Pons (tissue), 1 donor: Measurements from ENCODE around the gene TRIM44.
"Not testable (repeated sequence)": the region's sequence is repeated elsewhere in the genome, so short reads cannot be mapped to it uniquely, and the experiment has no call there.

ENCODE experiments used
- DNase-seq: peaks from one replicate; pipeline ENCODE4 v3.0.0-alpha.2; 2016; ENCODE audit warnings: low spot score

TRIM44 gene

DNA sequence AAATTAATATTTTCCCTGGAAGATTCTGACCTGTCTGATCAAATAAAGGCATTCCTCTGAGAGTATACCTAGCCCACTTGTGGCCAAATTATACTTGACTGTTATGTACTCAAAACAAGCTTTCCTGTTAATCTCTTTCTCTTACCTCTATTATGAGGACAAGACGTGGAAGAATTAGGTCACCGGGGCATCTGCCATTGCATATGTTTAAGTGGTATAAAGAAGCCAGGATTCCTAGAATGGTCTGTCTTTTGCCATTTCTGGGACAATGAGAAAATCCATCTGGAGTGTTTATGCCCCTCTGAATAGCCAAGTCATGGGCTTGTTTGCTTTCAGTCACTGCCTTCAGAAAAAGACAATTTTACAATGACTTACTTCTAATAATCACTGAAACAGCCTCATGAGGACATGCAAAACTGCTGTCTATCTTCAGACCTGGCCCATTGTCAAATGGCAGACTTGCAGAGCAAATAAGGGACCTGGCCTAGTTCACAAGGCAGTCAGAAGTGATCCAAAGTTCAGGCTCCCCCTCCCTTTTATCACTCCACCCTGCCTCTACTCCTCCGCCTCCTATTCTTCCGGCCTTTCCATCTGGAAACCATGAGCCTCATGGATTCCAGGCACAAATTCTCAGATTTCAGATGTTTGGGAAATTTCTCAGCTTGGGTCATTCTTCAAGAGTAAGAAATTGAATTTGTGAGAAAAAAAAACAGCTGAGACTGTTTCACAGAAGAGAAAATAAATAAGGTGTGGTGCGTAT is 153.2 kb downstream of the TRIM44 start:
- no peak for DNase-seq

DNA sequence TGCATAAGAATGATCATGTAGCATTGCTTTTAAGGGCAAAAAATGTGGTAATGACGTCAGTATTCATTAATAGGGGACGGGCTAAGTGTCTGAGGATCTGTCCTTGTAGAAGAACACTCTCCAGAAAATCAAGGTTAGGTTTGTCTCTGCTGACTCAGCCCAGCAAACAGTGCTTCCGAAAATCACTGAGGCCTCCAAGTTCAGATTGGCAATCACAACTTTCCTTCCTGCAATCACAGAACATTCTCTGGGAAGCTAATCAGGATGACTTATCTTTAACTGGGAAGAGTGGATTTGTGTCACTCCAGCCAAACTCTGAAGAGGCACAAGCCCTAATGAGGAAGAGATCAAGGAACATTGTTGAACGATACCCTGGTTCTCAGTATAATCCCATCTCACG is 158.0 kb downstream of the TRIM44 start:
- no peak for DNase-seq

DNA sequence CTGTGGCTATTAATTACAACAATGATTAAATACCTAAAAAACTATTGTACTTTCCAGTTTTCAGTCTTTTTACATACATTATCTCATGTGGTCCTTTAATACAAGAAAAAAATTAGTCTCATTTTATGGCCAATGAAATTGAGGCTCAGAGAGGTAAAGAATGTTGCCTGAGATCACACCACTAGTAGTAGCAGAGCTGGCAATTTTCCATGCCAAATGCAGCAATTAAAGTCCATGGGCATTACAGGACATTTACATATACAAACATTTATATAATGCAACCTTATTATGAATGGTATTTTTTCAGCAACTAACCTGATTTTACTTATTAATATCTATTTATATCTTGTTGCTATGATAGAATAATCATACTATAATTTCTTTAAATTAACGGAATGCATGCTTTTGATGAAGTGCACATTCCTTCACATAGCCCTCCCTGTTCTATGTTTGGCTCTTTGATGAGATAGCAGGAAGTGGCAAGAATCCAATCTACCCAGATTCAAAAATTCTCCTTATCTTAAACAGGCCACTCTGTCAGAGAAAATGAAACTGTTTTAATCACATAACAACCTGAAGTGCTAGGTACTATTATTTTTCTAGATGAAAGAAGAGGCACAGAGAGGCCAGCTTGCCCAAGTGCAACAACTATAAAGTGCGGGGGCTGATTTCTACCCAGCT is 160.4 kb downstream of the TRIM44 start:
- no peak for DNase-seq

DNA sequence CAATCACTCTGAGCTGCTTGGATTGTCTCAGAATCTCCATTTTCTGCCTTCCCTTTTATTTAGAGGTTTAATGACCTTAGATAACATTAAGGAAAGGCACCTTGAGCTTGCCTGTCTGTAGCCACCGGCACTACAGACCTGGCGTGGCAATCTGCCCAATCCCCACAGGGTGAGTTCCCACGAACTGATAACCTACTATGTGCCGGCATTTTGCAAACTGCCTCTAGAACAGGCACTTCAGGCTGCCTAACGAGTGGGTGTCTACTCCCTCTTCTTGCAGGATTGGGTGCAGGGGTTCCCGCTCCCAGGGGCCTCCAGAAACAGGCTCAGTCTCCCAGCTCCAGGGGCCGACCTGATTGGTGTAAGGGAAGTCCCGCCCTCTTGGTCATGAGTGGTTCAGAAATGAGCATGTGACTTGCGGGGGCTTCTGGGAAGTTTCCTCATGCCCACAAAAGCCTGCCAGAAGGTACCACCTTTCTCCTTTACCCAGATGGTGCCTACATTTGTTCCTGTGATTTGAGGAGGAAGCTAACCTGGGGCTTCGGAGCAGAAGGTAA is 161.2 kb downstream of the TRIM44 start:
- DNase-seq = no peak

DNA sequence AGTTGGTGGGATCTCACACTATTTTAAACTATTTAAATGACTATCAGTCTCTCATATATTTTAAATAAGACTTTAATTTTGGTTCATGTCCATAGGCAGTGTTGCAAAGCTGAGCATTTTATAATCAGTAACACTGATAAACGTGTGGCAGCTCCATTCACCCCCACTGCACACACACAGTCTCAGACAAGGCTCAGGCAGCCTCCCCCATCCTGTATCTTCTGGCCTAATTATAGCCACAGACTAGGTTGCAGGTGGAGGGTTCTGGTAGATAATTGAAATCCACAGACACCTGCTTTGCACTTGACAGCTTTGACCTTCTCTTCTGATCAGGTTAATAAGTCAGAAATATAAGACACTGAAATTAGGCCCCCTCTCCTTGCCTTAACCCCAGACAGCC is 162.8 kb downstream of the TRIM44 start:
- DNase-seq = no peak

DNA sequence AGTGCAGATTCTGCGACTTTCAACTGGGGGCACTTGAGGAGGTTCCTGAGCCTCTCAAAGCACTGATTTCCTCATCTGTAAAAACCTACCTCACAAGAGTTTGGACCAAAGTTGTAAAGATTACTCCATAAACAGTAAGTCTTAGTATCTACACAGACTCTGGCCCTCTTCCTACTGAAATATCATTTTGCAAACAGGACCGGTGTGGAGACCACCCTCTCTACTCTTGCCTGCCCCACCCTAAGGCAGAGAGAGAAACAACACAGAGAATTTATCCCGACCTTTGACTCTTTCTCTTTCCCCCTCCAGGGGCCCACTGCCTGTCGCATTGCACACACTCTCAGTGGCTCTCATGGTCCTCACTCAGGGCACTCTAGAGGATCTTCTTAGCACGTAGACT is 163.4 kb downstream of the TRIM44 start:
- no peak for DNase-seq

DNA sequence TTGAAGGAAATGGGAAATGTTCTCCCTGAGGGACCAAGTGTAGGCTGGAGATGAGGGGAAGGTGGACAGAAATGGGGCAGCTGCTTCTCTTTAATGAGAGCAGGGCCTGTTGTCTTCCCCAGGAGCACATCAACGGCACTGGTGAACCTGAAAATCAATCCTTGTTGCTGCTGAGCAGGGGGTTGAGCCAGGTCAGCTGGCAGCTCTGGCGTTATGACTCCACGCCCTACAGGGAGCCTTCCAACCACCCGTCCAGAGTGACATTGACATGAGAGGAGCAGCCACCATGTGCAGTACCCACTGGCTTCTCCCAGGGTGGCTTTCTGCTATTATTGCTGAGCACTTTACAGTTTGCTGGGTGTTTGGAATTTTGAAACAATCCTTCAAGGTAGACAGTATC is 164.4 kb downstream of the TRIM44 start:
- no peak for DNase-seq

DNA sequence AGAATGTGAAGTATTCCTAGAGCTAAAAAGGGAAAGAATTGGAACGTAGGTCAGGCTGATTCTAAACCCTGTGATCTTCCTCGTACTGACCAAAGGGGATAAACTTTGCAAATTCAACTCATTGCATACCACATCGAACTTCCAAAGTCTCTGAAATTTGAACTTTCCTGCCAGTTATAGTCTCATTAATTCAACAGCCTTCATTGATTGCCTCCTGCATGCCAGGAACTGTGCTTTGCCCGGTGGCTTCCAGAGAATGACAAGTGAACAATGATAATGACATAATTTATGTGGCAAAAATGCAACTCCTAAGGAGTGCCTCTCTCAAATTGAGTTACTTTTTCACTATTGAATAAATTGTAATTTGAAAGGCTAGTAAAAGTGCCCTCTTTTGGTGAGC is 173.6 kb downstream of the TRIM44 start:
- no peak for DNase-seq

DNA sequence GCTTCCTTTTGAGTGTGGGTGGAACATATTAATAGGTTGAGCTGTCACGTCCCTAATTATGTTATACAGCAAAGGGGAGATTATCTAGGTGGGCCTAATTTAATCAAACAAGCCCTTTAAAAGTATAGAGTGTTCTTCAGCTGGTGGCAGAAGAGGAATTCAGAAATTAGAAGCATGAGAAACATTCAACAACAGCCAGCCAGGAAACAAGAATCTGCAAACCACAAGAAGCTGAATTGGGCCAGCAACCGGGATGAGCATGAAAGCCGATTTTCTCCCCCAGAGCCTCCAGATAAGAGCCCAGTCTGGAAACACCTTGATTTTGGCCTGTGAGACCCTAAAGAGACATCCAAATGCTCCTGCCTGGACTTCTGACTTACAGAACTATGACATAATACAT is 175.5 kb downstream of the TRIM44 start:
- no peak for DNase-seq

DNA sequence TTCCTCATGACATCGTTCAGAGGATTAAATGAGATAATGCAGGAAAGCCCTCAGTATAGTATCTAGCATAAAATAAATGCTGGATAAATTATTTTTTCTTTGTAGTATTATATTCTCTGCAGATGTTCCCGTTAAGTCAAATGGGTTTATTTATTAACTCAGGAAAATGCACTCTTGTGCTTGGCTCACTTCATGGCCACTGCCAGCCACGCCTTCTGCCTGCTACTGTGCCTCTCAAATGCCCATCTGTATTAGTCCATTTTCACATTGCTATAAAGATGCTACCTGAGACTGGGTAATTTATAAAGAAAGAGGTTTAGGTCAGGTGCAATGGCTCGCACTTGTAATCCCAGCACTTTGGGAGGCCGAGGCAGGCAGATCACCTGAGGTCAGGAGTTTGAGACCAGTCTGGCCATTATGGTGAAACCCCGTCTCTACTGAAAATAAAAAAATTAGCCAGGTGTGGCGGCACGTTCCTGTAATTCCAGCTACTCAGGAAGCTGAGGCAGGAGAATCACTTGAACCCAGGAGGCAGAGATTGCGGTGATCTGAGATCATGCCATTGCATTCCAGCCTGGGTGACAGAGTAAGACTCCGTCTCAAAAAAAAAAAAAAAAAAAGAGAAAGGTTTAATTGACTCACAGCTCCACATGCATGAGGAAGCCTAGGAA is 176.3 kb downstream of the TRIM44 start:
- DNase-seq = not testable (repeated sequence)

DNA sequence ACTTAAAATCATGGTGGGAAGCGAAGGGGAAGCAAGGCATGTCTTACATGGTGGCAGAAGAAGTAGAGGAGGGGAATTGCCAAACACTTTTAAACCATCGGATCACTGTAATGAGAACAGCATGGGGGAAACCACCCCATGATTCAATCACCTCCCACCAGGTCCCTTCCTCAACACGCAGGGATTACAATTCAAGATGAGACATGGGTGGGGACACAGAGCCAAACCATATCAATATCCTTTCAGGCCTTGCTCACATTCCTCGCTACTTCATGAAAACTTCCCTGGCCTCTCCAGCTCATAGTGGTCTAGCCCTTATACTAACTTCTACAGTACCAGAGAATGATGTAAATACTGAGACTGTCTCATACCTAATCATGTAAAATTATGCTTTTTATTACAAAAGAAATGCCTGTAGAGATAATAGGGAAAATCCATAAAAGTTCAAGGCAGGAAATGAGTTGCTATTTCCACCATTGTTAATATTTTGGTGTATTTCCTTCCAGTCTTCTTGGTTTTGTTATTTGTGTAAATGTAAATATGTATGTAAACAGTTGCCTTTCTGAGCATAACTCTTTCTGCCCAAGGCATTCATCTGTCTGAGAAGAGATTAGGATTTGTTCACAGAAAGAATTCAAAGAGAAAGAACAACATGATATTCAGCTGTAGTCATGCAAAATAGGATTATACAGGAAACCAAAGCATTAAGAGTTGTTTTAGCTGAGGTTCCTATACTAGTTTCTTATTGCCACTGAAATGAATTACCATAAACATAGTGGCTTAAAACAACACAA is 177.0 kb downstream of the TRIM44 start:
- DNase-seq = no peak

DNA sequence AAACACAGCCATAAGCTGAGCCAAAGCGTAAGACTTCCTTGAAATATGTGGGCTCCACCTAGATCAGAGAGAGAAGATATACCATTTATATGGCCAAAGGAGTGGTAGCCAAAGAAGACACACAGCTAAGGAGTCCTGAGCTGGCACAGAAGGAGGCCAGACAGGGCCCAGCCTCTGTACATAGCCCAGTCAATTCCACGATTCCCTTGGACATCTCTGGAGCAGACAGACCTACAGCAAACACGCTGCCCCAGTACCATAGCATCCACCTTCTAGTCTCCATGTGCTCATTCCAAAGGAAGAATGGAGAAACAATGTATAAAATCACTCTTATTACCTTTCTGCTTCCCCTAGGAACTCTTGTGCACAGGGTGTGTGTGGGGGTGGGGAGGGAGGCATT is 179.2 kb downstream of the TRIM44 start:
- no peak for DNase-seq

DNA sequence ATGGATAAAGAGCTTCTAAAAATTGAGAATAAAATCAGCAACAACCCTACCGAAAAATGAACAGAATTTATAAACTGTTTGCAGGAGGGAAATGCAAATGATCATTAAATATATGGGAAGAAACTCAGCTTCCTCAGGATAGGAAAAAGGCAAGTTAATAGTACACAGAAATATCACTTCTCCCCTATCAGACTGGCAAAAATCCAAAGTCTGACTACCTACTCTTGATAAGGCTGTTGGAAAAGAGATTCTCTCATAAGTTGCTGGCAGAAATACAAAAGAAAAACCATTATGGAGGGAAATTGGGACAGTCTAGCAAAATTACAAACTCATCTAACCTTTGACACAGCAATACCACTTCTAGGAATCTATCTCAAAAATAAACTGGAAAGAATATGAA is 180.4 kb downstream of the TRIM44 start:
- DNase-seq = no peak

DNA sequence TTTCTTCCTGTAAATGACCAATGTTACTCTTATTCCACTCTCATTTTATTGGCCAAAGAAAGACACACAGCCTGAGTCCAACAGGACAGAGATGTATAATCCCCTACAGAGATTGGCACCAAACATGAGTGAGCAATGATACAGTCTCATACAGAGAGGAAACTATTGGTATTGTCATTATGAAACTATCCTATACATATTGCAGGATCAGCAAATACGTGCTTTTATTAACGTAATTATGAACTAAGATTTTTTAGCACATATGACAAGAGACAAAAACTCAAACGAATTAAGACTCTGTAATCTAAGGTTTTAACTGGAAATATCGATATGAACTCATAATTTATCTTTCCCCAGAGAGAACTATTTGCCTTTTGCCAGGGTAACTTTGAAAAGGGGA is 182.0 kb downstream of the TRIM44 start:
- DNase-seq = no peak

DNA sequence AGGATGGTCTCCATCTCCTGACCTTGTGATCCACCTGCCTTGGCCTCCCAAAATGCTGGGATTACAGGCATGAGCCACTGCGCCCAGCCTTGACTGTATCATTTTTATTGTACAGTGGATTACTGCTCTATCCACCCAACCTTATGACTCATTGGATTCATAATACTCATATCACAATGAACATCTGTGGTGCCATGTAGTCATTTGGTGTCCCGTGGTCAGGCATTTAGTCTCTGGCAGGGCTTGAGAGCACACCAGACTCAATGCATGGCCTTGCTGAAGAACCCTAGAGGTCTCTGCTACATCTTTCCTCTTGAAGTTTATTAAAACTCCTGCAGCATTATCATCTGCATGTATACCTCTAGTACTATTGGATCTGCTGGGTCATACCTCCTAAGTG is 183.3 kb downstream of the TRIM44 start:
- no peak for DNase-seq

DNA sequence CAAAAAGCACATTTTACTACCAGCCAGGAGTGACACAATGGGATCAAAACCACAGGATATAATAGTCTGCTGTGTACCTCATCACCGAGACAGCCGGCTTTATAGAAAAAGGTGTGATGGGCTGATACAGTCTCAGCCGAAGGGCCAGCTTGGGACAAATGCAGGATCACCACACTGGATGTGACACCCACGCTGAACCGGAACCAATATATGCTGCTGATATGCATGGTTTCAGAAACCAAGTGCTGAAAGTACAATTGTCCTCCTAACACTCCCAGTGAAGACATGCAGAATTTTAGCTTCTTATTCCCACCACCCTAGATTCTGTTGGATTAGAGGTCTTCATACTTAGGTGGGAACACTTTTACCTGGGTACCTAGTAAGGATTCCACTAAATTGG is 184.3 kb downstream of the TRIM44 start:
- DNase-seq = no peak

DNA sequence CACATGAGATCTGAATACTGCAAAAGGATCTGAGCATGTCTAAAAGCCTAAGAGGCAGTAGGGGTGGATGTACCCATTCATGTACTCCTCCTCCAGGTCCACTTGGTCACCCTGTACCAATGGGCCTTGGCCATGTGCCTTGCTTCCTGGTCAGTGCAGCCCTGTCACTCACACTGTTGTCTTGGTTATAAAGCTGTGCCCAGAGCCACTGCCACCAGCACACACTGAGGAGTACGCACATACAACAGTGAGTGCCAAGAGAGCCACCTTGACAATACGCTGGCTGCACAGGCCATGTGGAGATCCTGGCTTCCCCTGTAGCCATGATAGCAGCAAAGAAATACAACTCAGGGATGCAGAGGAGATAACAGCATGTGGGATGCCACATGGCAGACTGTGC is 184.9 kb downstream of the TRIM44 start:
- no peak for DNase-seq

DNA sequence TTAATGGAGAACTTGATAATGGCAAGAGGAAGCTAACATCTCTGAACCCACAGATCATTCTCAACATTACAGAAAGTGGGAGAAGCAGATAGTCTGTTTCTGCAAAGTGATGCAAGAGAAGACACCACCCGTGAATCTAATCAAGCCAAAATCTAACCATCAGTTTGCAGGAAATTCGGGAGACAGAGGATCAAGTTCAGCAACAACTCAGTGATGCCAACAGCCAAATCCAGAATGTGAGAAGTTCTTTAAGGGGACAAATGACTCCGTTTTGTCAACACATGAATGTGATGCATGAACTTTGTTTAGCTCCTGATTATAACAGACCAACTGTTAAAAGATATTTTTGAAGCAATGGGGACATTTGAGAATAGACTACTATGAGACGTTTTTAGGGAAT is 186.0 kb downstream of the TRIM44 start:
- no peak for DNase-seq

DNA sequence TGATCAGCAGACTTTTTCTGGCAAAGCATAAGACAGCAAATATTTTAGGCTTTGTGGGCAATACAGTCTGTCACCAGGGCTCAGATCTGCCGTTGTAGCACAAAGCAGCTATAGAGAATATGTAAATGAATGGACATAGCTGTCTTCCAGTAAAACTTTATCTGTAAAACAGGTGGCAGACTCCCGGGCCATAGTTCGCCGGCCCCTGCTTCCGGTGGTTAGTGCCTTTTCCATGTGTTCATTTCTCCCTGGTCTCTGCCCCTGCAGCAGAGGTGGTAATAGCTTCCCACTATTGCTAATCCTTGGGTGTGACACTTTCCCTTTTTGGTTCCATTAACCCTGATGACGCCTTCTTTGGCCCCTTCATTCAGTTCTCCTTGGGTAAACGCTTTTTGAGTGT is 187.6 kb downstream of the TRIM44 start:
- no peak for DNase-seq

DNA sequence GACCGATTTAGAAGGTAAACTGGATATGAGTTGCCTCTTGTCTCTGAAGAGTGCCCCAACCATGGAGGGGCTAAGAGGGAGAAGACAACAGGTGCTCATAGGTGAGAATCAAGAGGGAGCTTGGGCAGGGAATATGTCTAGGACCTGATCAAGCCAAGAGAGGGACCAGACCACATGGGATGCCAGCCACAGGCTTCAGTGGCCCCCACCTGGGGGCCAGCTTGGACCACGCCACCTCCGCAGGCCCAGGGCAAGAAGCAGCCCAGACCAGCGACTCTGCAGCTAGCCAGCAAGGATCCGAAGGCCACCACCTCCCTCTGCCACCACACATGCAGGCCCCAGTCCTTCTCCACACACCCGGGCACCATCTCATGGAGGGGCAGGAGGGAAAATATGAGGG is 188.8 kb downstream of the TRIM44 start:
- DNase-seq = no peak

DNA sequence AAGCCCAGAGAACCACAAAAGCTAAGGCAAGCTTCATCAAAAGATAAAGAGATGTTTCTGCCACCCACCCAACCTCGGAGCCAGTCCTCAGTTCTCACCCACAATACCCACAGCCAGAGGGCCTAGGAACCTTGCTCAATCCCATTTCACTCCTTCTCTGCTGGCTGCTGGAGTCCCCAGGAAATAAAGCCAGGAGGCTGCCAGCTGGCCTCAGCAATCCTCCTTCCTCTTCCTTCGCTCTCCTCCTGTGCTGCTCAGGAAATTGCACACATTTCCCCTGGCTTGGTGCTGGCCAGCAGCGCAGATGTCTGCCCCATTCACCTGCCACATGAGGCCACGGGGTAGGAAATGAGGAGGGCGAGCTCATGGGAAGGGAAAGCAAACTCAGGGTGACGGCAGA is 189.5 kb downstream of the TRIM44 start:
- no peak for DNase-seq

DNA sequence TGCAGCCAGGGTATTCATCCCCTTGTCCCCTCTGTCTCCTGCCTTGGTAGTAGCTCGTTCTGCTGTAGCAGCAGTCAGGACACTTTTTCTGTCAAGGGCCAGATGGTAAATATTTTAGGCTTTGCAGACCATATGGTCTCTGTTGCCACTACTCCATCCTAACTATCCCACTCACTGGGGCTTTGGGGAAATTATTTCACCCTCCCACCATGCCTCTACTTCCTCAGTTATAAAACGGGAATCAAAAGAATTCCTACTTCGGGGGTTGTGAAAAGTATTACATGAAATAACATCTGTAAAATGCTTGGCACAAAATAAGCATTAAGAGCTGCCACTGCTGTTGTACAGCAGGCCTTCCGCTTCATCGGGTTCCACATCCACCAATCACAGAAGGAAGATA is 191.4 kb downstream of the TRIM44 start:
- DNase-seq = no peak
